Measurements from ENCODE around the gene TUFT1. TPM values are rescaled to one million over a fixed set of nuclear protein-coding genes. Genes with fewer than 3 reads are reported as not detected.

TUFT1 gene
- total RNA-seq, 1 experiment from 2014 or later, result 34.9 TPM

GRCh38 chr1:151556052-151556451 lies 15.9 kb downstream of the TUFT1 start:
- no peaks in the 10 kb centered on the region; the same call in 1 of the 2 replicates for H3K36me3 ChIP-seq (ENCODE audit: control insufficient read depth, insufficient read depth, low read length)
- BruUV-seq (replicated peaks), result no TSS peak
- peaks cover 12% of the 10 kb centered on the region; the same call in 1 of the 2 replicates for H3K4me1 ChIP-seq
- Mint-ChIP-seq H3K36me3 (ENCODE audit: insufficient read depth, unreplicated experiment) (peaks cover 45% of the 10 kb centered on the region), H3K27me3 (ENCODE audit: insufficient read depth, unreplicated experiment) (no peaks in the 10 kb centered on the region), H3K4me3 (ENCODE audit: unreplicated experiment) (no peak overlapping the region), H3K9me3 (ENCODE audit: unreplicated experiment) (no peaks in the 10 kb centered on the region), H3K27ac (ENCODE audit: unreplicated experiment) (no peak overlapping the region), H3K4me1 (ENCODE audit: low read depth, unreplicated experiment) (peaks cover 5% of the 10 kb centered on the region)
- no peaks in the 10 kb centered on the region for H3K27me3 ChIP-seq (replicated peaks; ENCODE audit: control insufficient read depth, insufficient read depth, low read length)
- TF ChIP-seq, protein P1, sequence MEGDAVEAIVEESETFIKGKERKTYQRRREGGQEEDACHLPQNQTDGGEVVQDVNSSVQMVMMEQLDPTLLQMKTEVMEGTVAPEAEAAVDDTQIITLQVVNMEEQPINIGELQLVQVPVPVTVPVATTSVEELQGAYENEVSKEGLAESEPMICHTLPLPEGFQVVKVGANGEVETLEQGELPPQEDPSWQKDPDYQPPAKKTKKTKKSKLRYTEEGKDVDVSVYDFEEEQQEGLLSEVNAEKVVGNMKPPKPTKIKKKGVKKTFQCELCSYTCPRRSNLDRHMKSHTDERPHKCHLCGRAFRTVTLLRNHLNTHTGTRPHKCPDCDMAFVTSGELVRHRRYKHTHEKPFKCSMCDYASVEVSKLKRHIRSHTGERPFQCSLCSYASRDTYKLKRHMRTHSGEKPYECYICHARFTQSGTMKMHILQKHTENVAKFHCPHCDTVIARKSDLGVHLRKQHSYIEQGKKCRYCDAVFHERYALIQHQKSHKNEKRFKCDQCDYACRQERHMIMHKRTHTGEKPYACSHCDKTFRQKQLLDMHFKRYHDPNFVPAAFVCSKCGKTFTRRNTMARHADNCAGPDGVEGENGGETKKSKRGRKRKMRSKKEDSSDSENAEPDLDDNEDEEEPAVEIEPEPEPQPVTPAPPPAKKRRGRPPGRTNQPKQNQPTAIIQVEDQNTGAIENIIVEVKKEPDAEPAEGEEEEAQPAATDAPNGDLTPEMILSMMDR (IDR thresholded peaks at IDR 0.05; ENCODE audit: insufficient read depth in 1 of 2, low read depth in 1 of 2, low read length in 1 of 2, severe bottlenecking in 1 of 2, unreplicated experiment in 1 of 2), result no peak
- no peaks in the 10 kb centered on the region for H3K9me3 ChIP-seq
- intact Hi-C loops (cut with micrococcal nuclease; ENCODE audit: unreplicated experiment), result no loop called here
- no peak overlapping the region for H3K4me3 ChIP-seq (ENCODE audit: low read depth, low read length)
- no peak for DNase-seq
- CTCF ChIA-PET, result no interaction called here
- POLR2A ChIA-PET, result no interaction called here

- 0 out of 2 replicates have a peak, but pooled peaks cover 4% of the 10 kb centered on the region for H3K4me1 ChIP-seq
- H3K4me3 Mint-ChIP-seq (ENCODE audit: unreplicated experiment), result no peak overlapping the region
- peaks cover 7% of the 10 kb centered on the region for H3K4me1 Mint-ChIP-seq (ENCODE audit: low read depth, unreplicated experiment)
- no peak for DNase-seq
- H3K27me3 ChIP-seq (replicated peaks; ENCODE audit: control insufficient read depth, insufficient read depth, low read length), result no peaks in the 10 kb centered on the region
- H3K4me3 ChIP-seq (ENCODE audit: low read depth, low read length), result no peak overlapping the region
- H3K27me3 Mint-ChIP-seq (ENCODE audit: insufficient read depth, unreplicated experiment), result no peaks in the 10 kb centered on the region
- ChIA-PET POLR2A (no interaction called here), CTCF (no interaction called here)
- peaks cover 47% of the 10 kb centered on the region for H3K36me3 Mint-ChIP-seq (ENCODE audit: insufficient read depth, unreplicated experiment)
- no peaks in the 10 kb centered on the region for H3K9me3 Mint-ChIP-seq (ENCODE audit: unreplicated experiment)
- no TSS peak for BruUV-seq (replicated peaks)
- no peaks in the 10 kb centered on the region for H3K9me3 ChIP-seq
- H3K27ac Mint-ChIP-seq (ENCODE audit: unreplicated experiment), result no peak overlapping the region
- TF ChIP-seq, protein P1 (IDR thresholded peaks at IDR 0.05; ENCODE audit: insufficient read depth in 1 of 2, low read depth in 1 of 2, low read length in 1 of 2, severe bottlenecking in 1 of 2, unreplicated experiment in 1 of 2), result no peak
- no peaks in the 10 kb centered on the region; the same call in 1 of the 2 replicates for H3K36me3 ChIP-seq (ENCODE audit: control insufficient read depth, insufficient read depth, low read length)
- intact Hi-C loops (cut with micrococcal nuclease; ENCODE audit: unreplicated experiment), result no loop called here
Observed at GRCh38 chr1:151562661-151563060, 22.6 kb downstream of the TUFT1 start.

- H3K9me3 Mint-ChIP-seq (ENCODE audit: unreplicated experiment), result no peaks in the 10 kb centered on the region
- Histone ChIP-seq H3K4me1 (0 out of 2 replicates have a peak, but pooled peaks cover 7% of the 10 kb centered on the region), H3K4me3 (ENCODE audit: low read depth, low read length) (no peak overlapping the region), H3K27me3 (replicated peaks; ENCODE audit: control insufficient read depth, insufficient read depth, low read length) (no peaks in the 10 kb centered on the region), H3K9me3 (no peaks in the 10 kb centered on the region), H3K36me3 (ENCODE audit: control insufficient read depth, insufficient read depth, low read length) (no peaks in the 10 kb centered on the region; the same call in 1 of the 2 replicates)
- intact Hi-C loops (cut with micrococcal nuclease; ENCODE audit: unreplicated experiment), result no loop called here
- no peaks in the 10 kb centered on the region for H3K27me3 Mint-ChIP-seq (ENCODE audit: insufficient read depth, unreplicated experiment)
- no peak overlapping the region for H3K27ac Mint-ChIP-seq (ENCODE audit: unreplicated experiment)
- POLR2A ChIA-PET, result no interaction called here
- TF ChIP-seq, protein P1 (IDR thresholded peaks at IDR 0.05; ENCODE audit: insufficient read depth in 1 of 2, low read depth in 1 of 2, low read length in 1 of 2, severe bottlenecking in 1 of 2, unreplicated experiment in 1 of 2), result no peak
- no TSS peak for BruUV-seq (replicated peaks)
- H3K4me3 Mint-ChIP-seq (ENCODE audit: unreplicated experiment), result no peak overlapping the region
- DNase-seq, result no peak
- H3K36me3 Mint-ChIP-seq (ENCODE audit: insufficient read depth, unreplicated experiment), result peaks cover 46% of the 10 kb centered on the region
- H3K4me1 Mint-ChIP-seq (ENCODE audit: low read depth, unreplicated experiment), result peaks cover 12% of the 10 kb centered on the region
- CTCF ChIA-PET, result no interaction called here
Observed at GRCh38 chr1:151563376-151563775, 23.3 kb downstream of the TUFT1 start.

Data from Caco-2 (cell line).